C4-2B (cell line): ENCODE results near the gene MOB2.

Experiments
- ZFX ChIP-seq: fragments of 450-650 bp; IDR thresholded peaks from 2 replicates; pipeline ENCODE4 v1.6.1; 2017
- TF ChIP-seq, protein P1 (sequence below): fragments of 450-650 bp; conservative IDR thresholded peaks from 2 replicates; pipeline ENCODE4 v1.5.1; 2017; ENCODE audit warnings: mild to moderate bottlenecking

DNA sequence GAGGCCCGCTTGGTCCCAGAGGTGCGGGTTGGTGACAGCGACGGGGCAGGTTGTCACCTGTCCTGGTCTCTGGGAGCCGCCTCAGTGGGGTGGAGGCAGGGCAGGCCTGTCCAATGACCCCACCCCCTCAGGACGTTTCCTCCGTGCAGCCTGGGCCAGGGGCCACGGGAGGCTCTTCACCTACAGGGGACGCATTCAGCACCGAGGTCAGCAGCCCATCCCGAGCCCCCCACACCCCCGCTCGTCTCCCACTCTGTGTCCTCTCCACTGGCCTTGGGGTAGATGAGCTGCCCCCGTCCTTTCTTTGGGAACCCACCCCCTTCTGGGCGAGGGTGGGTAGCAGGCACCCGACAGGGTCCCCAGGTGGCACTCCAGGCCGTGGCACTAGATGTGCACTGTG, 61.1 kb downstream of the MOB2 start:
- TF ChIP-seq, protein P1, sequence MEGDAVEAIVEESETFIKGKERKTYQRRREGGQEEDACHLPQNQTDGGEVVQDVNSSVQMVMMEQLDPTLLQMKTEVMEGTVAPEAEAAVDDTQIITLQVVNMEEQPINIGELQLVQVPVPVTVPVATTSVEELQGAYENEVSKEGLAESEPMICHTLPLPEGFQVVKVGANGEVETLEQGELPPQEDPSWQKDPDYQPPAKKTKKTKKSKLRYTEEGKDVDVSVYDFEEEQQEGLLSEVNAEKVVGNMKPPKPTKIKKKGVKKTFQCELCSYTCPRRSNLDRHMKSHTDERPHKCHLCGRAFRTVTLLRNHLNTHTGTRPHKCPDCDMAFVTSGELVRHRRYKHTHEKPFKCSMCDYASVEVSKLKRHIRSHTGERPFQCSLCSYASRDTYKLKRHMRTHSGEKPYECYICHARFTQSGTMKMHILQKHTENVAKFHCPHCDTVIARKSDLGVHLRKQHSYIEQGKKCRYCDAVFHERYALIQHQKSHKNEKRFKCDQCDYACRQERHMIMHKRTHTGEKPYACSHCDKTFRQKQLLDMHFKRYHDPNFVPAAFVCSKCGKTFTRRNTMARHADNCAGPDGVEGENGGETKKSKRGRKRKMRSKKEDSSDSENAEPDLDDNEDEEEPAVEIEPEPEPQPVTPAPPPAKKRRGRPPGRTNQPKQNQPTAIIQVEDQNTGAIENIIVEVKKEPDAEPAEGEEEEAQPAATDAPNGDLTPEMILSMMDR = no peak
- no peak for TF ChIP-seq ZFX
